Stimulated activated CD8-positive, alpha-beta memory T cell treated with anti-CD3 and anti-CD28 coated beads, Interleukin-2, amount 100 ng/mL, for 1 hour (primary cell): ENCODE measurements around the gene PXDC1.
"Not testable (repeated sequence)": the region's sequence is repeated elsewhere in the genome, so short reads cannot be mapped to it uniquely, and the experiment has no call there.

Source experiments
- DNase-seq, 2 donors: peaks; one replicate each; pipeline ENCODE4 v3.0.0-alpha.2; 2020; ENCODE audit warnings: low read depth in 2 of 2

Gene PXDC1

DNA sequence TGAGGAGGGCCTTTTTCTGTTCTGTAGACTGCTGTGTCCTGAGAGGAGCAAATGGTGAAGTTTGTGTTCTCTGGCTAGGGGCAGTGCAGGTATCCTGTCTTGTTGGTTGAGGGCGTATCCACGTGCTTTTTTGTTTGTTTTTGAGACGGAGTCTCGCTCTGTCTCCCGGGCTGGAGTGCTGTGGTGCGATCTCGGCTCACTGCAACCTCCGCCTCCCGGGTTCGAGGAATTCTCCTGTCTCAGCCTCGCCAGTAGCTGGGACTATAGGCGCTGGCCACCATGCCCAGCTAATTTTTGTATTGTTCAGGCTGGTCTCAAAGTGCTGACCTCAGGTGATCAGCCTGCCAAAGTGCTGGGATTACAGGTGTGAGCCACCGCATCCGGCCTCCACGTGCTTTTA, 10.8 kb upstream of the PXDC1 start:
- DNase-seq: no peak

DNA sequence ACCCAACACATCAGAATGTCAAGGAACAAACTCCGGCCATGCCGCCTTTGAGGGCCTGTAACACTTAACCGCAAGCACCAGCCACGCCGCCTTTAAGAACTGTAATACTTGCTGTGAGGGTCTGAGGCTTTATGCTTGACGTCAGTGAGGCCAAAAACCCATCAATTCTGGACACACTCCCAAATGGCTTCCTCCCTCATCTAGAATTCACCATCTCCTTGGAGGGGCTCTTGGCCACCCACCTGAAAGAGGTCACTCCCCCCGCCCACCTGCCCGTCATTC, 10.4 kb upstream of the PXDC1 start:
- no peak for DNase-seq

DNA sequence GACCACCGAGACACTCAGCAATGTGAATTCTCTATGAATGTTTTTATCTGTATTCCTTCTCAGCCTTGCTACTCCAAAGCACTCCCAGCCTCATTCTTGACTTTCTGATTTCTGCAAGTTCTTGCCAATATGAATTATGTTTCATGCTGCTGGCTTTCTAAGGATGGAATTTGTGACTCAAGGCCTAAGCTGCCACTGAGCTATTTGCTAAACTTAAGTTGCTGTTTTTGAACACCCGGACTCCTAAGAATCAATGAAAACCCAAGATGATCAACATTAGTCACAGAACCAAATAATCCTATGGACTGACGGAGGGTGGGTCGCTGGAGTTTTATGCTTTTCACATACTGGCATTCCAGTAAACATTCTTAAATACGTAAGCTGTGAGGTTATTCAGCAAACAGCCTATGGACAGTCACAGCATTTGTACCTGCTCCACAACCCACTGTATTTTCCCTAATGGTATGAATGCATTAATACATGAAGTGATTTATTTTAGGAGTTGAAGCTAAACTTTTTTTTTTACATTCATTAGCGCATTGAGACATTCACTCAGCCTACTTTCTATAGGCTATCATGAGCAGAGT, 8.2 kb upstream of the PXDC1 start:
- DNase-seq: no peak

DNA sequence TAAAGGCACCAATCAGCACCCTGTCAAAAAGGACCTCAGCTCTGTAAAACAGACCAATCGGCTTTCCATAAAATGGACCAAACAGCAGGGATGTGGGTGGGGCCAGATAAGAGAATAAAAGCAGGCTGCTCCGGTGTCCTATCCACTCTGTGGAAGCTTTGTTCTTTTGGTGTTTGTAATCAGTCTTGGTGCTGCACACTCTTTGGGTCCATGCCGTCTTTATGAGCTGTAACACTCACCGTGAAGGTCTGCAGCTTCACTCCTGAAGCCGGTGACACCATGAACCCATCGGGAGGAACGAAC, 7.3 kb upstream of the PXDC1 start:
- no peak for DNase-seq

DNA sequence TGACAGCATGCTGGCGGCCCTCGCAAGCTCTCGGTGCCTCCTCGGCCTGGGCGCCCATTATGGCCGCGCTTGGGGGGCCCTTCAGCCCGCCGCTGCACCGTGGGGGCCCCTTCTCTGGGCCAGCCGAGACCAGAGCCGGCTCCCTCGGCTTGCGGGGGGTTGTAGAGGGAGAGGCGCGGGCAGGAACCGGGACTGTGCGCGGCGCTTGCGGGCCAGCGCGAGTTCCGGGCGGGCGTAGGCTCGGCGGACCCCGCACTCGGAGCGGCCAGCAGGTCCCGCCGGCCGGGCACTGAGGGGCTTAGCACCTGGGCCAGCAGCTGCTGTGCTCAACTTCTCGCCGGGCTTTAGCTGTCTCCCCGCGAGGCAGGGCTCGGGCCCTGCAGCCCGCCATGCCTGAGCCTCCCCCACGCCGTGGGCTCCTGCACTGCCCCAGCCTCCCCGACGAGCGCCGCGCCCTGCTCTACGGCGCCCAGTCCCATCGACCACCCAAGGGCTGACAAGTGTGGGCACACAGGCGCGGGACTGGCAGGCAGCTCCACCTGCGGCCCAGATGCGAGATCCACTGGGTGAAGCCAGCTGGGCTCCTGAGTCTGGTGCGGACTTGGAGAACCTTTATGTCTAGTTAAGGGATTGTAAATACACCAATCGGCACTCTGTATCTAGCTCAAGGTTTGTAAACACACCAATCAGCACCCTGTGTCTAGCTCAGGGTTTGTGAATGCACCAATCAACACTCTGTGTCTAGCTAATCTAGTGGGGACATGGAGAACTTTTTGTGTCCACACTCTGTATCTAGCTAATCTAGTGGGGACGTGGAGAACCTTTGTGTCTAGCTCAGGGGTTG, 6.7 kb upstream of the PXDC1 start:
- not testable (repeated sequence) for DNase-seq

DNA sequence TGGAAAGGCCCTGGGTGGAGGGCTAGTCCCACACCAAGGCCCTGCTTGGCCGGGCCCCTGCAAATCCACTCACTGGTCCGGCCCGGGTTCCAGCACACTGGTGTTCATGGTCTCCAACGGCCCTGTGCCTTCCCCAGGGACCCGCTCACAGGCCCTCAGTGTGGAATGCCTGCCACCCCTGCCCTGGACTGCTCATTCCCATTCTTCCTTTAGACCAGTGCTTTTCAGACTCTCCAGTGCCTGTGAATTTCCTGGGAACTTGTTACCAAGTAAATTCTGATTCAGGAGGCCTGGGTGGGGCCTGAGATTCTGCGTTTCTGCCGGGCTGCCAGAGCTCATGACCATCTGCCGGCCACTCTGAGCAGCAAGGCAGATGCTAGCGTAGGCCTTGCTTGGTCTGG, 5.7 kb upstream of the PXDC1 start:
- DNase-seq: no peak

DNA sequence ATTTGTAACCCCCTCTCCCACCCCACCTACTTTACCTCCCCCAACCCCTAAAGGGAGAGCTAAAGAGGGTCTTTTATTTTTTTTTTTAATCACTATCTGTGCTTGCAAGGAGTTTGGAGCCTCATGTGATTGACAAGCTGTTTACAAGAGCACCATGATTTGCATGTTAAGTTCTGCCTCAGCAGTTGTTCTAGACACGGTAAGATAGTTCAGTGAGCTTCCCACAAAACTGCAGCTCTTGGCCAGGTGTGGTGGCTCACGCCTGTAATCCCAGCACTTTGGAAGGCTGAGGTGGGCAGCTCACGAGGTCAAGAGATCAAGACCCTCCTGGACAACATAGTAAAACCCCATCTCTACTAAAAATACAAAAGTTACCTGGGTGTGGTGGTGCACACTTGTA, 5.0 kb upstream of the PXDC1 start:
- DNase-seq: no peak

DNA sequence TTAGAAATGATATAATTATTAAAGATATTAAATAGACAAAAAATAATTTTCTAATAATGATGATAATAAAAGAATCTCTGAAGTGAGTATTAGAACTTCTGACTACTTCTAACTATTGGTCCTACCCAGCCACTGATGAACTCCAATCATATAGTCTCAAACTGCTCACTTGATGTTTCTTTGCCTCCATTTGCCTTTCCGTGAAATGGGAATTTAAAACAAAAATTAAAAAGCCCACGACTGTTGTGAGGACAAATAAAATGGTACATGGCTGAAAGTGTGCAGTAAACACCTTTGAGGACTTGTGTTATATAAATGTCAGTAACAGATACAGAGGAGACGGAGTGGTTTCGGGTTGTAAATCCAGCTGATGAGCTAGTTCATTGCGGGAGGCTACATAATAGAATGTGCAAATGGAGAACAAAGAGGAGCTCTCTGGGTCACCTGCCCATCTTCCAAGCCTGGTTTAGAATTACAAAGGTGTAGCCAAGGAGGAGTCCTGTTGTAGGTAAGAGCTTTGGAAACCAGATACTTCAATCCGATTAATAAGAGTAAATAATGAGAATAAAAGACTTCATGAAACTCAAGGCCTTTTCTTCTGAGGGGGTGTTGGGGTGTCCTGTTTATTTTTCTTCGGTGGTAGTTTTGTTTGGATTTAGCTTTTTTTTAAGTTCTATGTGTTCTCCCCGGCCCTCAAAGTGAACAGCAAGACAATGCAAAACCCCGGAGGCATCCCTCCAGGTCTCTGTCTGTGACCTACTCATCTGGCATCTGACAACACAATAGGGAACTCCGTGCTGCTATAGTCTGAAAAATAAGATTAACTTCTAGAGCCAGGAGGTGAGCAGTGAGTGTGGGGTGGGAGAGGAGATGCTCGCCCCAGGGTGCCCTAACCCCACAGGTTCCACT, 4.4 kb upstream of the PXDC1 start:
- no peak for DNase-seq

DNA sequence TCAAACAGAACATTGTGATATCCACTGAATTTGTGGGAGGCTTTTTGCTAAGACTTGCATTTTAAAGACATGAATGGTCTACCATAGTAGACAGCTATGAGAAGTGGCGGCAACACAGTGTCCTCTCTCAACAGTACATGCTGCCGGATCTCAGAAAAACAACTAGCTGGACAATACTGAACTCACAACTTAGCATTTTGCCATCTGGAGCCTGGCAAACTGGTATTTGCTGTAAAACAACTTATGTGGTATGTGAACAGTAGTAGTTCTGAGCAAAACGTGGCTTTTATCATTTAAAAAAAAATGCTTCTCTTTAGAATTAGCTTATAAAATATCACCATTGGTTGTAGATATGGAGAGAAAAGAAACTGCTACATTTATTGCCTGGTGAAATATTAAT, 3.3 kb upstream of the PXDC1 start:
- no peak for DNase-seq

DNA sequence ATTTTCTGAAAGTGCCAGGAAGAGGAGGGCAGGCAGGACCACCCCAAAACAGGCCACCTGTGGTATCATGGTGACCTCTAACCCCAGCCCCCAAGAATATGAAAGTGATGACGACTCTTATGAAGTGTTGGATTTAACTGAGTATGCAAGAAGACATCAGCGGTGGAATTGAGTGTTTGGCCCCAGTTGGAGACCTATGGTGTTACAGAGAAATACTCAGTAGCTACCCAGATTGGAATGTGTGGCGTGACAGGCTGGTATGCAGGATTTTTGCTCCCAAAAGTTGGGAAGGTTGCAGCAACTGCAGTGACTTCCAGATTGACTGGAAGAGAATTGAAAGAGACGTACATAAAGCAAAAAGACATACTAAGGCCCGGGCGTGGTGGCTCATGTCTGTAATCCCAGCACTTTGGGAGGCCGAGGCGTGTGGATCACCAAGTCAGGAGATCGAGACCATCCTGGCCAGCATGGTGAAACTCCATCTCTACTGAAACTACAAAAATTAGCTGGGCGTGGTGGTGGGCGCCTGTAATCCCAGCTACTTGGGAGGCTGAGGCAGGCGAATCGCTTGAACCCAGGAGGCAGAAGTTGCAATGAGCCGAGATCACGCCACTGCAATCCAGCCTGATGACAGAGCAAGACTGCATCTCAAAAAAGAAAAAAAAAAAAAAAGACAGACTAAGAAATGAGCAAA, 2.7 kb upstream of the PXDC1 start:
- not testable (repeated sequence) for DNase-seq

DNA sequence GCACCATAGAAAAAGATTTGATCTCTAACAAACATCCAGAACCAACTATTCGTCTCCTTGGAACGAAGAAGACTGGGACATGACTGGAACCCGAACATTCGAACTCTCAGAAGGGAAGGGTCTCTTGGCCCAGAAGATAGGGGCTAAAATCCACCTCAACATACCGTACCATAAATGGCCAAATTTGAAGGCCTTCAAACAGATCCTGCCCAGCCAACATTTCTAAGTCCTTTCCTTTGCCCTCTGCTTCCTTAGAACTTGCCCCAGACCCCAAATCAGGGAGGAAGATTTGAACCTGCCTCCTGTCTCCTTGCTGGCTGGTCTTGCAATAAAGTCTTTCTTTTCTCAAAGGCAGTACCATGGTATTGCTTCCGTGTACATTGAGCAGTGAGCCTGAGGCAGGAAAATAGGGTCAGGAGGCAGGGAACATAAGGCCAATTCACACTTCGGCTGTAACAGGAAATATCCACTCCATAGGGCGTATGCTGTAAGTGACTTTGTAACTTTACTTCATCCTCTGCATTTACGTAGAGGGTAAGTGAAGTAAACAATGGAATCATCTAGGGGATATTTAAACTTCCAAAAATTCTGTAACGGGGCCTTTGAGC, 1.8 kb upstream of the PXDC1 start:
- no peak for DNase-seq

DNA sequence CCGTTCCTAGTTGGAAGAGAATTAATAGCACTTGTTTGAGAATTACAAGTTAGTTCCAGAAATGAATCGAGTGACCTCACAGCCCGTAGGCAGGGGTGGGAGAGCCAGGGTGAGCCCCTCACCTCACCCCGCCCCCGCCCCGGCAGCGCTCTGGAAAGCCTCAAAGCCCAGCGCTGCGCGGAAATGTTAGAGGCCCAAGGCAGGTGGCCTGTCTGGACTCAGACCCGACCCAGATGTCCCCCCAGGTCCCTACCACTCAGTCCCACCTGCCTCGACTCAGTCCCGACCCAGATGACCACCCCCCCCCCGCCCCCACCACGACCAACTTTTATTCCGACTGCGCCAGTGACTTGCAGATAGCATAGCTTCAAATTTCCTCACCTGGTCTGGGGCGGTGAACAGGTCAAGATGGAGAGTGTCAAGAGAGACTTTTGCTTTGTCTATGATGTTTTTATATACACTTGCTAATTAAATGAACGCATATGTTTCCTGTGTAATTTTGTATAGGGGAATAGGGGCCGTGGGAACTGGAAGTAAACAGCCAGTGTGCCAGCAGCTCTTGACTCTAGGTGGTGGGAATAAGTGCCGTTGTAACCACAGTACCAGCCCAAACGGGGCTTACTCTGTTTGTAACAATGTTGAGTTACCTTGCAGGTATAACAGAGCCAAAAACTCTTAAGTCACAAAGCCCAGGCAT, 1.2 kb upstream of the PXDC1 start:
- no peak for DNase-seq

DNA sequence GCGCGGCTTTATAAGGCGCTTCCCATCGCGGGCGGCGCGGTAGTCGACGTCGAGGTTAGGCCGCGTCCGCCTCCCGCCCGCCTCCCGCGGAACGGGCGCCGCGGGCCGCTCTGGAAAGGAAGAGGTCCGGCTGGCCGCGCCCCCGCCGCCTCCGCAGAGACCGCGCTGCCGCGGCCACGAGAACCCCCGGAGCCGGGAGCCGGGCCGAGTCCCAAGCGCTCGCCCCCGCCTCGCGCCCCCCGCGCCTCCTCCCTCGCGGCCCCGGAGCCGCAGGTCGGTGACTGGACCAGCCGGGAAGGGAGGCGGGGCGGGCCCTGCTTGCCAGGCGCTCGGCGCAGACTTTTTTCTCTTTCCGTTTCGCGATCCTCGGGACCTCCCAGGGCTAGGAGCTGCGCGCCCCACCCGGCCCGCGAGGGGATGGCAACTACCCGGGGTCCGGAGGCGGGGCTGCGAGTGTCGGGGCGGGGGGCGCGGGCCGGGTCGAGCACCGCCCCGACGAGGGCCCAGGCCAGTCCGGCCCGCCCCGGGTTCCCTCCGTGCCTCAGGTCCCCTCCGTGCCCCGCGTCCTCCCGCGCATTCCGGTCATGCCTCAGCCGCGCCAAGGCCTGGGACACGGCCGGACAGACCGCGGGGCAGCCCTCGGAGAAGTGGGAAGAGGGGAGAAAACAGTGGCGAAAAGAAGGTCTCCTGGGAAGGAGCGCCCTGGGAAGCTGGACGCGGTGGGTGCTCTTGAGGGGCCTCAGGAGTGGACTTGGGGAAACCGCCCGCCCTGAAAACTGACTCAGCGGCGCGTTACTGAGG, 417 bp upstream of the PXDC1 start:
- peak; percentile 20 to 28 for DNase-seq

DNA sequence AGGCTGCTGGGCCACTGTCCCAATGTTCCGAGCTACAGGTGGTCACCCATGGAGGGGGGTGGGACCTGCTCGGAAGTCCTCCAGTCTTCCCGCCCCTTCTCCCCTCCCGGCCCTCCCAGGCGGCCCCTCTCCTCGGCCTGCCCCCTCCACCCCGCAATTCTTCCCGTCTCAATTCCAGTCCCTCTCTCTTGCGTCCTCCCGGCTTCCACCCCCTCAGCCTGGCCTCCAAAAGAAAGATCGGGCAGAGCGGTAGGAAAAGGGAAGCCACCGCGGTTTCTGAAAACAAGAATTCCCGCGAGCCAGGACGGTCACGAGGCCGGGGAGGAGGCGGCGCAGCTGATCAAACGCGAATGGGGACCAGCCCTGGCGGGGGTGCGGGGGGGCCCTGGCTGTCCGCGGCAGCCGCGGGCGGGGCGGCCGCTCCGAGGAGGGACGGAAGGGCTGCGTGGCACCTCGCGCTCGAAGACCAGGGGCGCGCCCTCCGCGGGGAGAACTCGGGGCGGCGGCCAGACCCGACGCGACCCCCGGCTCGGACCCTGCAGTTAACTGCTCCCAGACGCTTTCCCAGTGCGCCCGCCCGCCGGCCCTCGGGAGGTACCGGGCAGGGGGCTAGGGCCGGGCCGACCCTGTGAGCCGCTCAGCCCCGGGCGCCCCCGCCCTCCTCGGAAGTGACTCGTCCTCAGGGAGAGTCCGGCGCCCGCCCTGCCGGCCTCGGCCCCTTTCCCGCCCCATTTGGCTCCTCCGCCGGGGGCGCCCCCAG, 1.0 kb downstream of the PXDC1 start:
- DNase-seq: no peak

DNA sequence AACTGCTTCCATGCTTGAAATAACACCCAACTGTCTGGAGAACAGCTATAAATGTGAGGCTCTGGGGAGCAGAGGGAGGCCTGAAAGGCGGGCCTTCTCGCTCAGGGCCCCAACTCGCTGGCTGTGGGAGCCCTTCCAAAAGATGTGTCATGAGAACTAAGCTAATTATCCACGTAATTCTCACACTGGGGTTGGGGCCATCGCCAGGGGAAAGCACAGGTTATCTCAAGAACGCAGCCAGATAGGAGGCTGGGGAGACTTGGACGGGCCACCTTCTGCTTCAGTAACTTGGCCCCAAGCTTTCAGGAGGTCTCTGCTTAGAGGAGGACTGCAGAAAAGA, 1.6 kb downstream of the PXDC1 start:
- no peak for DNase-seq

DNA sequence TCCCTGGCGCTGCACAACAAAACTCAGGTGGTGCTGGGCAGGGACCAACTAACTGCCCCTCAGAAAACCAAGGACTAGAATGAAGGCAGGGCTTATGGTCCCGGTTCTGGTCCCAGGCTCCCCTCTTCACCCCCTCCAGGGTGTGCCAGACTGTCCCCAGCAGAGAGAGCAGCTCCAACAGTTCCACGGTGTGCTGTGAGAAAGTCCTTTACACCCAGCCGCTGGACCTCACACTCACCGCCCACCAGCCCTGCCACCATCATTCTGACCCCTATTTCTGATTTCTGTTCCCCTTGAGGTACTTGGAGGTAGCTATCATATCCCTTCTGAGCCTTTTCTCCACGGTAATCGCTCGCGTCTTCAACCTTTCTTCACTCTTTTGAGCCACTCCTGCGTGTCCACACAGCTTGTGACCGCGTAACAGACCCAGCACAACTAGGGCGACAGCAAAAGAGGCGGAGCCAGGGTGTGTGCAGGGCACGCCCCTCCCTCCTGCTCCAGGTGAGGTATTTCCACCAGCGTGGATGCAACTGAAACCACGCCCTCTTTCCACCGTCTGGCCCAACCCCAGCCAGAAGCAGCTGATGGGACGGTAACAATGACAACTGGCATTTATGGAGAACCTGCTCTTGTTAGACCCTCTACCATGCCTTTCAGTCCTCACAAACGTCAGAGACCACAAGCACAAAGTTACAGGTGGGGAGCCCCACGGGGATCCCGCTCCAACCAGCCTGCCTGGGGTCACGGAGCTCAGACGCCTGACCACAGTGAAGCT, 2.3 kb downstream of the PXDC1 start:
- no peak for DNase-seq

DNA sequence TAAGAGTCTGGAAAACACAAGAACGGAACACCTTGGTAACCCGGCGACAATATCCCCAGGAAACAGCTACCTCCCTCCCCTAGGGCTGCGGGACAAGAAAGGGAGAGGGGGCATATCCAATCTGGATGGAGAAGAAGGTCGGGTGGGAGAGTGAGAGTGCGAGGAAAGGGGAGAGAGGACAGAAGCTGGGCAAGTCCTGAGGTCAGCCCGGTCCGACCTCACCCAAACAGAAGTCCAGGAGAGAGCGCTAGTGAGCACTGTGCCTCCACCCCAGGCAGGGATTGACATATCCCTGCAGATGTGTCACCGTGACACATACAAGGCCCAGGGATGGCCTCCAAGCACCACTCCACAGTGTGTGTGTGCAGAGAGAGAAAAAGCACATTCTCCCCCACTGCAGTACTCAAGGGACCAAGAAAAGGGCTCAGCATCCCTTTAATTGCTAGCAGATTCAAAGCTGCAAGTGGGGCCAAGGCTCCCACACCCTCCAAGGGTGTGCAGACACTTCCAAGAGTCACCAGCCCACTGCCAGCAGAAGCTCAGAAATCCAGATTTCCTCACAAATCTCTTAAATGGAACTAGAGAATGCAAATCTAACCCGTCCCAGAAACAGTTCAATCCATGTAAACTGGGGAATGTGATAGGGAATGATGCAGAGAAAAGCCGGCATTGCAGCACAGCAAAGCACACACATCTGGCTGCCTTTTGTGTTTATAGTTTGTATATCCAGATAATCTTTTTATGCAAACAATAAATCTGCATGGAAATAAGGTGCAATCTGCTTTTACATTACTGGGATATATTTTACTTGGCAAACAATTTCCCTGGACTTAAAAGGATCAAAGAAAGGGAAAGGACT, 3.1 kb downstream of the PXDC1 start:
- no peak for DNase-seq

DNA sequence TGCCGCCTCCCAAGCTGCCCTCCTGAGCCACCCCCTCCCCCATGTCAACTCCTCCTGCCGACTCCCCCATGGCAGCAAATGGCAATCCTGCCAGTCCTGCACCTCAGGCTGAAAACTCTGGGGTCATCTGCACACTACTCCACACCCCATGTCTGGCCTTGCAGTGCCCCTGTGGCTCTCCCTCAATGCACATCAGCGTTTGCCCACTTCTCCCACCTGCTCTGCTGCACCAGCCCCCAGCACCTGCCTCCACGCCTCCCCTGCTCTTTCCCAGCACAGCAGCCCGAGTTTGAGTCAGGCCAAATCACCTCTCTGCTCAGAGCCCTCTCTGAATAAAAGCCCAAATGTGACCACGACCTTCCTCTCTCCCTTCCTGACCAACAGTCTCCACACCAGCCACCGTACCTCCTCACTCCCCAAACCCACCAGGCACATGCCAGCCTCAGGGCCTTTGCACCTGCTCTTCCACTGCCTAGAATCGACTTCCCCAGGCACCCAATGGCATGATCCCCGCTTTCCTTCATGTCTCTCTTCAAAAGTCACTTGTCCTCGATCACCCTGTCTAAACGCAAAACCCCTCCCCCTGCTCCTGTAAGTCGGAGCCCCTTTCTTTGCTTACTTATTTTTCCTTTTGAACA, 4.3 kb downstream of the PXDC1 start:
- DNase-seq: no peak
